ENCODE measurements around the gene VRK1. TPM values are rescaled to one million over a fixed set of nuclear protein-coding genes. Genes with fewer than 3 reads are reported as not detected.

The VRK1 gene
- total and polyA plus RNA-seq, 10 of the 15 experiments (the other 5 are each of a cell fraction or from before 2014, with no cell fraction given), result 50.9 to 137 (median 84.7) TPM

- peak; percentile 43; the same call in 1 of the 2 replicates for TF ChIP-seq NFIC (IDR thresholded peaks at IDR 0.05; ENCODE audit: low read depth, low read length)
These were observed 91.0 kb downstream of the VRK1 start (continued) for GRCh38 chr14:96888158-96888557.

GRCh38 chr14:96888593-96888992, 91.4 kb downstream of the VRK1 start:
- no peak for DNase-seq (ENCODE audit: low read depth, low spot score)
- peak; percentile 45 for ATAC-seq
- ChIA-PET SMC1A (ENCODE audit: uncharacterized antibody, unreplicated experiment) (interaction anchor here (0.9 to 1.0 kb wide), 2 partner anchors 16 to 61 kb away, joined by 3 read pairs; no protein-coding TSS in a partner anchor), CTCF (no interaction called here), POLR2A (no interaction called here), RAD21 (ENCODE audit: unreplicated experiment) (no interaction called here)
- TSS peak; percentile 11 for BruUV-seq (replicated peaks)
- intact Hi-C loops (cut with micrococcal nuclease; ENCODE audit: unreplicated experiment) (no loop called here), in situ Hi-C loops (cut with MboI) (no loop called here)
- peak; percentile 7 for FAIRE-seq
- Histone ChIP-seq H3K4me1 (ENCODE audit: control insufficient read depth, insufficient read depth, low read length) (peaks cover 10% of the 10 kb centered on the region), H3K4me3 (no peak overlapping the region), H3K27me3 (replicated peaks in 1 of 2; ENCODE audit: control insufficient read depth in 2 of 2, insufficient read depth in 2 of 2, low read length in 1 of 2) (no peaks in the 10 kb centered on the region), H3K9ac (ENCODE audit: control insufficient read depth, insufficient read depth, low read length) (no peak overlapping the region), H3K27ac (ENCODE audit: control insufficient read depth, insufficient read depth) (peak overlapping the region; percentile 33; the same call in 1 of the 2 replicates), H3K9me3 (replicated peaks; ENCODE audit: control insufficient read depth, insufficient read depth, low read length) (no peaks in the 10 kb centered on the region), H3K79me2 (ENCODE audit: control insufficient read depth, insufficient read depth, low read length) (no peaks in the 10 kb centered on the region), H3K4me2 (ENCODE audit: control insufficient read depth, insufficient read depth) (no peak overlapping the region), H4K20me1 (ENCODE audit: control insufficient read depth, insufficient read depth) (no peaks in the 10 kb centered on the region), H3K36me3 (ENCODE audit: control insufficient read depth in 2 of 2, insufficient read depth in 2 of 2, low read length in 1 of 2) (no peaks in the 10 kb centered on the region), H2AFZ (ENCODE audit: control insufficient read depth, low read depth, low read length) (no peak overlapping the region)
- 98% methylated on average over 3 of the region's 3 CpGs for WGBS (ENCODE audit: insufficient coverage, insufficient replicate concordance, low lambda C conversion rate, missing lambda C conversion rate)
- TF ChIP-seq ZBTB11 (CRISPR knock-in tag; IDR thresholded peaks at IDR 0.05), result no peak
- TF ChIP-seq, protein P1, sequence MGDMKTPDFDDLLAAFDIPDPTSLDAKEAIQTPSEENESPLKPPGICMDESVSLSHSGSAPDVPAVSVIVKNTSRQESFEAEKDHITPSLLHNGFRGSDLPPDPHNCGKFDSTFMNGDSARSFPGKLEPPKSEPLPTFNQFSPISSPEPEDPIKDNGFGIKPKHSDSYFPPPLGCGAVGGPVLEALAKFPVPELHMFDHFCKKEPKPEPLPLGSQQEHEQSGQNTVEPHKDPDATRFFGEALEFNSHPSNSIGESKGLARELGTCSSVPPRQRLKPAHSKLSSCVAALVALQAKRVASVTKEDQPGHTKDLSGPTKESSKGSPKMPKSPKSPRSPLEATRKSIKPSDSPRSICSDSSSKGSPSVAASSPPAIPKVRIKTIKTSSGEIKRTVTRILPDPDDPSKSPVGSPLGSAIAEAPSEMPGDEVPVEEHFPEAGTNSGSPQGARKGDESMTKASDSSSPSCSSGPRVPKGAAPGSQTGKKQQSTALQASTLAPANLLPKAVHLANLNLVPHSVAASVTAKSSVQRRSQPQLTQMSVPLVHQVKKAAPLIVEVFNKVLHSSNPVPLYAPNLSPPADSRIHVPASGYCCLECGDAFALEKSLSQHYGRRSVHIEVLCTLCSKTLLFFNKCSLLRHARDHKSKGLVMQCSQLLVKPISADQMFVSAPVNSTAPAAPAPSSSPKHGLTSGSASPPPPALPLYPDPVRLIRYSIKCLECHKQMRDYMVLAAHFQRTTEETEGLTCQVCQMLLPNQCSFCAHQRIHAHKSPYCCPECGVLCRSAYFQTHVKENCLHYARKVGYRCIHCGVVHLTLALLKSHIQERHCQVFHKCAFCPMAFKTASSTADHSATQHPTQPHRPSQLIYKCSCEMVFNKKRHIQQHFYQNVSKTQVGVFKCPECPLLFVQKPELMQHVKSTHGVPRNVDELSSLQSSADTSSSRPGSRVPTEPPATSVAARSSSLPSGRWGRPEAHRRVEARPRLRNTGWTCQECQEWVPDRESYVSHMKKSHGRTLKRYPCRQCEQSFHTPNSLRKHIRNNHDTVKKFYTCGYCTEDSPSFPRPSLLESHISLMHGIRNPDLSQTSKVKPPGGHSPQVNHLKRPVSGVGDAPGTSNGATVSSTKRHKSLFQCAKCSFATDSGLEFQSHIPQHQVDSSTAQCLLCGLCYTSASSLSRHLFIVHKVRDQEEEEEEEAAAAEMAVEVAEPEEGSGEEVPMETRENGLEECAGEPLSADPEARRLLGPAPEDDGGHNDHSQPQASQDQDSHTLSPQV (IDR thresholded peaks at IDR 0.05), result no peak
- TF ChIP-seq ZNF384 (IDR thresholded peaks at IDR 0.05; ENCODE audit: borderline replicate concordance, low read depth, low read length), result no peak
- TF ChIP-seq NR2F1 (conservative IDR thresholded peaks at IDR 0.05), result no peak
- TF ChIP-seq, protein P2, sequence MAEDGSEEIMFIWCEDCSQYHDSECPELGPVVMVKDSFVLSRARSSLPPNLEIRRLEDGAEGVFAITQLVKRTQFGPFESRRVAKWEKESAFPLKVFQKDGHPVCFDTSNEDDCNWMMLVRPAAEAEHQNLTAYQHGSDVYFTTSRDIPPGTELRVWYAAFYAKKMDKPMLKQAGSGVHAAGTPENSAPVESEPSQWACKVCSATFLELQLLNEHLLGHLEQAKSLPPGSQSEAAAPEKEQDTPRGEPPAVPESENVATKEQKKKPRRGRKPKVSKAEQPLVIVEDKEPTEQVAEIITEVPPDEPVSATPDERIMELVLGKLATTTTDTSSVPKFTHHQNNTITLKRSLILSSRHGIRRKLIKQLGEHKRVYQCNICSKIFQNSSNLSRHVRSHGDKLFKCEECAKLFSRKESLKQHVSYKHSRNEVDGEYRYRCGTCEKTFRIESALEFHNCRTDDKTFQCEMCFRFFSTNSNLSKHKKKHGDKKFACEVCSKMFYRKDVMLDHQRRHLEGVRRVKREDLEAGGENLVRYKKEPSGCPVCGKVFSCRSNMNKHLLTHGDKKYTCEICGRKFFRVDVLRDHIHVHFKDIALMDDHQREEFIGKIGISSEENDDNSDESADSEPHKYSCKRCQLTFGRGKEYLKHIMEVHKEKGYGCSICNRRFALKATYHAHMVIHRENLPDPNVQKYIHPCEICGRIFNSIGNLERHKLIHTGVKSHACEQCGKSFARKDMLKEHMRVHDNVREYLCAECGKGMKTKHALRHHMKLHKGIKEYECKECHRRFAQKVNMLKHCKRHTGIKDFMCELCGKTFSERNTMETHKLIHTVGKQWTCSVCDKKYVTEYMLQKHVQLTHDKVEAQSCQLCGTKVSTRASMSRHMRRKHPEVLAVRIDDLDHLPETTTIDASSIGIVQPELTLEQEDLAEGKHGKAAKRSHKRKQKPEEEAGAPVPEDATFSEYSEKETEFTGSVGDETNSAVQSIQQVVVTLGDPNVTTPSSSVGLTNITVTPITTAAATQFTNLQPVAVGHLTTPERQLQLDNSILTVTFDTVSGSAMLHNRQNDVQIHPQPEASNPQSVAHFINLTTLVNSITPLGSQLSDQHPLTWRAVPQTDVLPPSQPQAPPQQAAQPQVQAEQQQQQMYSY (CRISPR knock-in tag; IDR thresholded peaks at IDR 0.05), result no peak
- no peak for TF ChIP-seq ZNF217 (IDR thresholded peaks at IDR 0.05)
- no peak for TF ChIP-seq CREB1 (IDR thresholded peaks at IDR 0.05; ENCODE audit: low read depth)
- TF ChIP-seq HDGF (IDR thresholded peaks at IDR 0.05), result no peak
- no peak; a peak in 1 of 4 replicates for TF ChIP-seq IKZF2 (IDR thresholded peaks at IDR 0.05)
- TF ChIP-seq FOXK2 (IDR thresholded peaks at IDR 0.05), result no peak
- no peak for TF ChIP-seq SMAD5 (IDR thresholded peaks at IDR 0.05; ENCODE audit: low read depth)
- no peak for TF ChIP-seq RAD51 (IDR thresholded peaks at IDR 0.05)

Data from GM12878 (cell line).